A549 (cell line): ENCODE data around the gene KRTAP10-7.

ENCODE experiments used
- CEBPB ChIP-seq, 2 experiments: fragments of >200 bp in 1 of 2; sonication (Bioruptor Twin) in 1 of 2; formaldehyde crosslinking in 1 of 2; IDR thresholded peaks; 2 replicates each; pipeline ENCODE4 v1.6.1; 2012 to 2016
- CHD4 ChIP-seq: fragments of 200-600 bp; sonication (generic); IDR thresholded peaks from 2 replicates; pipeline ENCODE4 v1.6.1; 2016; ENCODE audit warnings: antibody characterized with exemption, mild to moderate bottlenecking, borderline replicate concordance
- HOXB5 ChIP-seq: fragments of 250-450 bp; sonication (Bioruptor Pico); IDR thresholded peaks from 2 replicates; pipeline ENCODE4 v1.5.0; 2020; ENCODE audit warnings: mild to moderate bottlenecking, moderate library complexity
- ZFP36 ChIP-seq: fragments of 450-650 bp; IDR thresholded peaks from 2 replicates; pipeline ENCODE4 v1.6.1; 2014; ENCODE audit warnings: borderline replicate concordance; ENCODE audit not compliant: partially characterized antibody
- TF ChIP-seq, protein P1 (sequence below): fragments of >200 bp; sonication (Bioruptor Twin); formaldehyde crosslinking; IDR thresholded peaks from 3 replicates; pipeline ENCODE4 v1.5.1; 2016

DNA sequence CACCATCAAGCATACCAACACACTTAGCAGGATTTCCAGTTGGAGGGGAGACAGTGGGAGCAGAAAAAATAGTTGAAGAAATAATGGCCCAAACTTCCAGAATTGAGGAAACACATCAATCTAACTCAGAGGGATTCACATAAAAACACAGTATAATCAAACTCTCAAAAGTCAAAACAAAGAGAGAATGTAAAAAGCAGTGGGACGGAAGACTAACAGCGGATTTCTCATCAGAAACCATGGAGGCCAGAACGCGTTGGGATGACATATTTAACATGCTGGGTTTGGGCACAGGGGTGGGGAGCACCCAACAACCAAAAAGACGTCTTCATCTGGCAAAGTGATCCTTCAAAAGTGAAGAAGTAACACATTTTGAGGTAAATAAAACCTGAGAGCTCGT, 19.5 kb downstream of the KRTAP10-7 start:
- TF ChIP-seq, protein P1, sequence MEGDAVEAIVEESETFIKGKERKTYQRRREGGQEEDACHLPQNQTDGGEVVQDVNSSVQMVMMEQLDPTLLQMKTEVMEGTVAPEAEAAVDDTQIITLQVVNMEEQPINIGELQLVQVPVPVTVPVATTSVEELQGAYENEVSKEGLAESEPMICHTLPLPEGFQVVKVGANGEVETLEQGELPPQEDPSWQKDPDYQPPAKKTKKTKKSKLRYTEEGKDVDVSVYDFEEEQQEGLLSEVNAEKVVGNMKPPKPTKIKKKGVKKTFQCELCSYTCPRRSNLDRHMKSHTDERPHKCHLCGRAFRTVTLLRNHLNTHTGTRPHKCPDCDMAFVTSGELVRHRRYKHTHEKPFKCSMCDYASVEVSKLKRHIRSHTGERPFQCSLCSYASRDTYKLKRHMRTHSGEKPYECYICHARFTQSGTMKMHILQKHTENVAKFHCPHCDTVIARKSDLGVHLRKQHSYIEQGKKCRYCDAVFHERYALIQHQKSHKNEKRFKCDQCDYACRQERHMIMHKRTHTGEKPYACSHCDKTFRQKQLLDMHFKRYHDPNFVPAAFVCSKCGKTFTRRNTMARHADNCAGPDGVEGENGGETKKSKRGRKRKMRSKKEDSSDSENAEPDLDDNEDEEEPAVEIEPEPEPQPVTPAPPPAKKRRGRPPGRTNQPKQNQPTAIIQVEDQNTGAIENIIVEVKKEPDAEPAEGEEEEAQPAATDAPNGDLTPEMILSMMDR, result no peak
- TF ChIP-seq CEBPB (IDR thresholded peaks at IDR 0.05) (no peak), ZFP36 (no peak), HOXB5 (CRISPR knock-in tag) (no peak), CHD4 (no peak)
